Measurements from ENCODE around the gene PBX3.

The PBX3 gene

GRCh38 chr9:125909459-125909858 lies 162.3 kb downstream of the PBX3 start:
- no peak for FAIRE-seq

DNA sequence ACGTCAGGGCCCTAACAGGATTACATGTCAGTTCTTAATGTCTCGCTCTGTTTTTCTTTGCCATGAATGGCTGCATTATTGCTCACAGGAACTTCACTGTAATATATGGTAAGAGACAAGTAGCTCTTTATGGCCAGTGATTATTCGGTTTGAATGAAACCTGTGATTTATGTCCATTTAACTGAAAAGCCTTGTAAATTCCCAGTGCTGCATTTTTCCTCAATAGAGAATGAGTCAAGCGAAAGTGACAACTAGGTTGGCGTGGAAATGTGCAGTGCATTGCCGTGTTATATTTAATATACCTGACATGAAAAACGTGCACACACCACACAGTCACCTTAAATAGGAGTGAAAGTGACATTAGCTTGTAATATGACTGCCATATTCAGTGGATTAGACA lies 163.1 kb downstream of the PBX3 start:
- FAIRE-seq: no peak

DNA sequence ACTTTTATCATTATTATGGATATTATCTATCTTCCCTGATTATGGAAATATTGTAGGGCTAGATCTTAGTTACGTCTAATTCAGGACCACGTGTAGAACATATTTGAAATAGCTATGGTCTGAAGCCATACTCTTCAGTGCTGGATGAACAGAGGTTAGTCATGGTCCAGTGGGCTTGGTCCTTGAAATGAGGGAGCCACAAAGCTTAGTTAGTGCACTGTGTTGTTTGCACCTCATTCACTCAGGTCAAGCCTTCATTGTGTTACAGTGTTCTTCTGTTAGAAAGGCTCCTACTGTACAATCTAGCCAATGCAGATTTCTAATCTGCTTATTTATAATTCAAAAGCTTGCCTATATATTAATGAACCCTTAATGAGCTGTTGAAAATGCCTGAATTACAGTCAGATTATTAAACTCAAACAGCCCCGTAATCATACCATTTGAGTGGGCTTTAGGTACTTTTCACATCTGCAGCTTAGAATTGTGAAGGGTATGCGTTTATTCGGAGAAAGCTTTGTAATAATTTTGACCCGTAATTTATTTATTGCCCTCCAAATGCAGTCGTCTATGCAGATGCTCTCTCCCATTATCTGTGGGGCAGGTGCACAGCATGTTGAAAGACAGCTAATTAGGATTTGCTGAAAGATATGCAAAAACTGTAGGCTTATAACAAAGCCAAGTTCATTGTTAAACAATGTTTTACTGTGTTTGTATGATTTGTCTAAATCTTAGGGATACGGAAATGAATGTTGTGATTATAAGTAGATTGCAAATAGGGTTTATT lies 164.9 kb downstream of the PBX3 start:
- FAIRE-seq: no peak

DNA sequence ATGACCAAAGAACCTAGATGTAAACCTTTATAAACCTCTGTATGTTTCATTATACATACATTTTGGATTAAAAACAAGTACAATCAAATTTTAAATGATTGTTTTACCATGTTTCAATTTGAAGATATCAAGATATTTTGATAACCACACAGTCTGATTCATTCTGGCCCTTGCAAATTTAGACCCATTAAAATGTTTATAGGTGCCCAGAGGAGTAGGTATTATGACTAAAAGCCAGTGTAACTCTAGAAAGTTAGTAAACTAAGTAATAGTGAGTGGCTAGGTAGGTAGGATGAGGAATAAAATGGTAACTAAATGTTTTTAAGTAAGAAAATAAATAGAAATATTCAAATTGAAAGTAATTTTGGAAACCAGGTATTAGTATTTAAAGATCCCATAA lies 165.5 kb downstream of the PBX3 start:
- no peak for FAIRE-seq

DNA sequence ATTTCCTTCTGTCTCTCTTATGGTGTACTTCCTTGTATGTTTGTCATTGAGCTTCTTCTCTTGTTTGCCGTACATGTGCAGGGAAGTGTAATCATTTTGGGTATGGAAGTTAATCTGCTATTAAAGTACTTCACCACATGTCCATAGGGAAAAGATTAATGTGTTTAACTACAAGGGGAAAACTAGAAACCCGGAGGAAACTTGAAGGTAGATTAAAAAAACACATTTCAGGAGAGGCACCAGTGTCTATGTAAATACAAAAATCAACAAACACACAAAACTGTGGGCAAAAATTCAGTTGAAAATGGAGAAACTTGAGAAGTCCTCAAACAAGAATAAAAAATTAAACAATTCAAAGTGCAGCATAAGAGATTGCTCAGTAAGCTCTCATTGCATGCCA lies 166.4 kb downstream of the PBX3 start:
- no peak for FAIRE-seq

DNA sequence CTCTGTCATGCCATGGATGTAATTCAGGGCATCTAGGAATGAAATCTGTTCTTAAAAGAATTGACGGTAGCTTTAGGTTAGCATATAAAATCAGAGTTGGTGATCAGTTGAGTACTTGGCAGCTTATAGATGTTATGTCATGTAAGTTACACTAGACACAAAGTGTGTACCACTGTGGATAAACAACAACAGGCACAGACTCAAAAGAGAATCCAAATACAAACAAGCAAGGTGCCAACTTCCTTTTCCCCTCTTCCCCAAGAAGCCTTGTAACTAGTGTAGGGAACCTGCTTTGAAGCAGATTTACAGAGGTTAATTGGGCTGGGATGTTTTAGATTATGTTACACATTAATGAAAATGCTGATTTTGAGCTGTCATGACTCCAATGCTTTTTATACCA lies 167.2 kb downstream of the PBX3 start:
- no peak for FAIRE-seq

DNA sequence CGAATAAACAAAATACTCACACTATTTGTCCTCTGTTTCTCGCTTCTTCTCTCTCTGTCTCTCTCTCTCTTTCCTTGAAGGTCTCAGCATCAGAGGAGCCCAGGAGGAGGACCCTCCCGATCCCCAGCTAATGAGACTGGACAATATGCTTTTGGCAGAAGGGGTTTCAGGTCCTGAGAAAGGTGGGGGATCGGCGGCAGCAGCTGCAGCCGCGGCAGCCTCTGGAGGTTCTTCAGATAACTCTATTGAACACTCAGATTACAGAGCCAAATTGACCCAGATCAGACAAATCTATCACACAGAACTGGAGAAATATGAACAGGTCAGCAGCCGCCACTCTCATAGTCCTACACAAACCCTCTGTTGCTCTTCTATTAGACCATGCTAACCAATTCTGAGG lies 168.4 kb downstream of the PBX3 start:
- no peak for FAIRE-seq

DNA sequence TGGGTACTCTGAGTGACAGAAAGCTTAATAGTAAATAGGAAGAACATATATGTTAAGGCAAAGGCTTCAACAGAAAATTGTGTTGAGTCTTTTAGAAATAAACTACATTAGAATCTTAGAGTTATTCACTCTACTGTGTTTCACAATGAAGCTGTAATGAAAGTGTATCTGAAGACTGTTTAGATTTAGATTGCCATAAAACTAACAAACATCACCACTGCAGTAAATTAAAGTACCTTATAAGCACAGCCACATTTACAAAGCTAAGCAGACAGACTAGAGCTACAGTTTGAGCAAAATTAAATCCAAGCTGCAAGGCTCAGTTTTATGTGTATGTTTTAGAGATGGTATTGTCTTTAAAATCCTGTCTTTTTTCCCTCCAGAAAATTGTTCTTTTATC lies 172.4 kb downstream of the PBX3 start:
- FAIRE-seq: no peak

GRCh38 chr9:125920402-125920801 lies 173.2 kb downstream of the PBX3 start:
- no peak for FAIRE-seq

- no peak for FAIRE-seq
These were observed 175.7 kb downstream of the PBX3 start for GRCh38 chr9:125922854-125923253.

DNA sequence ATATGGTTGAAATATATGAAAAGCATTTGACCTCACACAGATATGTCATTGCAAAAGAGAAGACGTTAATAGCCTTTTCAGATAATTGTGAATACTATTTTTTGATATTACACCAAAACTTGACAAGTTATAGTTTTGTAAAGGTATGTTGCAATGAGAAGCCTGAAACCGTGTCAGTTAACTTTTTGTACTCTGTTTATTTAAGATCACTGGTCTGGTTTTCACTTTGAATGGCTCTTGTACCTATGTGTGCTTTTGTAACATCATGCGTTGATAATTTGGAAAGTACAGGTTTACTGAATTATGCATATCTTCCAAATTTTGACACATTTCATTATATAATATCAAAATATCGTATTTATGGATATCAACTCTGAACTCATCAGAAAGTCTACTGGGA lies 177.2 kb downstream of the PBX3 start:
- no peak for FAIRE-seq

DNA sequence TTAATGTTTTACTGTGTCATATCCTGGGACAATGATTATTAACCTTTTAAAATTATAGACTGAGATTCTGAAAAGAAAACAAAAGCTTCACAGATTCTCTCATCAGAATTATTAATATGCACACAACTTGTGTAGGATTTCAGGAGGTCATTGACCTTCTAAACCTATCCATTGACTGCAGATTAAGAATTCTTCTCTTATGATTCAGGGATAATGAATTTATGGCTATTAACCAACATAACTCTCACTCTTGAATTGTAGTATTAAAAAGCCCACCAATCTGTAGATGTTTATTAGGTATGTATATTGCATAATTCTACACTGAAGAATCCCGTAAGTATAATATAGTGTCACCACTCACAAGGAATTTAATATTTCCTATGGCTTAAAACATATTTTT lies 179.8 kb downstream of the PBX3 start:
- no peak for FAIRE-seq

DNA sequence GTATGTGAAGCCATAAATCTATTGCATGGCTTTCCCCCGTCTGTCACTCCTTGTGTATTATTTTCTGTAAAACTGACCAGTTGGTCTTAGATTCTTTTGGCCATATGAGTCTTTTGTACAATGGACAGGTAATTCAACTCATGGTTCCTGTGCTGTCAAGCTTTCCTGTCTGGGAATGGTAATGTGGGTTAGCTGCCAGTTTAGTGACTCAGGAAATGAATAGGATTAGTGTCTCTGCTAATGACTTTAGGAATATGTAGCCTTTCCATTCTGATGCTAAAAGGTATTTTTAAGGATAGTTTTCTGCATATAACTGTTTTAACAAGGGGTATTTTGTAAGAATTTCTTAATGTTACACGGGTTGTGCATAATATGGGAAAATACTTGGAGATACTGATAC lies 182.7 kb downstream of the PBX3 start:
- no peak for FAIRE-seq

DNA sequence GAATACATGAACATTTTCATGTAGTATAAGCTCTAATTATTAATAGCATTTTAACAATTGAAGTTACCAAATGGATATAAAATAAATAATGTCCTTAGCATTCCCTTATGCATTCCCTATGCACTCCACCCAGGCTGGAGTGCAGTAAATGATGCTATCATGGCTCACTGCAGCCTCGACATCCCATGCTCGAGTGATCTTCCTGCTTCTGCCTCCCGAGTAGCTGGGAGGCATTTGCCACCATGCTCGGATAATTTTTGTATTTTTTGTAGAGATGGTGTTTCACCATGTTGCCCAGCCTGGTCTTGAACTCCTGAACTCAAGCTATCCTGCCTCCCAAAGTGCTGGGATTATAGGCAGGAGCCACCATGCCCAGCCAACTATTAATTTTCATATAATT lies 184.0 kb downstream of the PBX3 start:
- FAIRE-seq: no peak

DNA sequence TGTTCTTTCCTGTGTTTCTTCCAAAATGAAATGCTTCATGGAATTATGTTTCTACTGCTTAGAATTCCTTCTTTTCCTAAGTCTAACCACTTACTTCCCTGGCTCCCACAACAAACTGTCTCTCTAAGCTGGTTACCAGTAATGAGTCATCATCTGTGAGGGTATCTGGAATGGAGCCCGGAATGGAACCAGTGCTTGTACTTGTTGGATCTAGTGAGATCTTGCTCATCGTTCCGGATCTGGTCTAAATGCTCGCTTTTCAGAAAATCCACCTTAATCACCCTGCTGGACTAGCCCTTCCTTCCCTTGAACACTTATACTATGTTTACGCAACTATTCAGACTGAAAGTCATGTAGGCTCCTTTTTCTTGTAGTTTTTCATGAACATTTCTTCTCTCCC lies 184.8 kb downstream of the PBX3 start:
- no peak for FAIRE-seq

GRCh38 chr9:125932746-125933455 lies 185.7 kb downstream of the PBX3 start:
- no peak for FAIRE-seq

DNA sequence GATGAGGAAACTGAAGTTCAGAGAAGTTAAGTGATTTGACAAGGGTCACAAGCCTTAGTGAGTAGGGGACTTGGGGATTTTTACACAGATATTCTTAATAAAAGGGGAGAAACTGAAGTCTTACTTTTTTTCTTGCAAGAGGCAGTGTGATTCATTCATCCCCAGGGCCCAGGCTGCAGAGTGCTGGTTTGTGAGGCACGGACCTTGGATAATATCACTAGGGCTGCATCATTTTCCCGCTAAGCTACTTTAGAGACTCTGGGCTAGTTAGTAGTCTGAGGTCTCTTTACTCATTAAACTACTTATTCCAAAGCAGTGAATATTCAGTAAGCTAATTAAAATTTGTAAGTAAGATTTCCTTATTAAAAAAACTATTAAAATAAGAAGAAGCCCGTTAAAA lies 195.0 kb downstream of the PBX3 start:
- FAIRE-seq: no peak

GRCh38 chr9:125943831-125944230 lies 196.7 kb downstream of the PBX3 start:
- FAIRE-seq: no peak

DNA sequence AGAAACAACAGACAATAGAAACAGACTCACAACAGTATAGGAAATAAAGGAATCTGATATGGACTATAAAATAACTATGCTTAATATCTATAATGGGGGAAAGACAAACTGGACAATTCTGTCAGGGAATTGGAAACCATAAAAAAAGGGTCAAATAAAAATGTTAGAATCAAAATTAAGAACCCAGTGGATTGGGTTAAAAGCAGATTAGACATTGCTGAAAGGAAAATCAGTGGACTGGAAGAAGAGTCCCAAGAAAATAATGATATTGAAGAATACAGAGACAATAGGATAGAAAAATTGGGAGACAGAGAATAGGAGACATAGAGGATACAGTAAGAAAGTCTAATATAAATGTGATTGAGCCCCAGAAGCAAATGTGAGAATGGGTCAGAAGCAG lies 199.2 kb downstream of the PBX3 start:
- no peak for FAIRE-seq

DNA sequence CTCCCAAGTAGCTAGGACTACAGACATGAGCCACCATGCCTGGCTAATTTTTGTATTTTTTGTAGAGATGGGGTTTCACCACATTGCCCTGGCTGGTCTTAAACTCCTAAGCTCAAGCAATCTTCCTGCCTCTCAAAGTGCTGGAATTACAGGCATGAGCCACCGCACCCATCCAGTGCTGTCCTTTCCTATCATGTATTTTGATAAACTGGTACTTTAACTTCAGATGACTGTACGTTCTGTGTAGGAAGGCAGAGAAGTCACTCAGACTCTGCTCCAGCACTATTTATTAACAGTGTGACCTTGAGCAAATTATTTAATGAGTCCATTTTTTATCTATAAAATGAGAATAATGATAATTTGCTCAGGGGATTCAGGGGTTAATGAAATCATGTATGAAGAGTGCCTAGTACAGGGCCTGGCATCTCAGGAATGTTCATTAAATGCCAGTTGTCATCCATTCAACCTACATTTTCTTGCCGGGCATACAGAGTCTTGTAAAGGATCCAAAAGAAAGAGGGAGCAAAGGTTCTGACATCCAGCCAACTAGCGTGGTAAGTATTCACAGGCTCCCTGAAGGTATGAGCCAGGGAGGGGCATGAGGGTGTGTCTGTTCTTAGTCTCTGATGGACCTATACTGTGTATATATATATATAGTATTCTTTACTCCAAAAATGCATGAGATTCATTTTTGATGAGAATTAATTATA lies 201.9 kb downstream of the PBX3 start:
- no peak for FAIRE-seq

DNA sequence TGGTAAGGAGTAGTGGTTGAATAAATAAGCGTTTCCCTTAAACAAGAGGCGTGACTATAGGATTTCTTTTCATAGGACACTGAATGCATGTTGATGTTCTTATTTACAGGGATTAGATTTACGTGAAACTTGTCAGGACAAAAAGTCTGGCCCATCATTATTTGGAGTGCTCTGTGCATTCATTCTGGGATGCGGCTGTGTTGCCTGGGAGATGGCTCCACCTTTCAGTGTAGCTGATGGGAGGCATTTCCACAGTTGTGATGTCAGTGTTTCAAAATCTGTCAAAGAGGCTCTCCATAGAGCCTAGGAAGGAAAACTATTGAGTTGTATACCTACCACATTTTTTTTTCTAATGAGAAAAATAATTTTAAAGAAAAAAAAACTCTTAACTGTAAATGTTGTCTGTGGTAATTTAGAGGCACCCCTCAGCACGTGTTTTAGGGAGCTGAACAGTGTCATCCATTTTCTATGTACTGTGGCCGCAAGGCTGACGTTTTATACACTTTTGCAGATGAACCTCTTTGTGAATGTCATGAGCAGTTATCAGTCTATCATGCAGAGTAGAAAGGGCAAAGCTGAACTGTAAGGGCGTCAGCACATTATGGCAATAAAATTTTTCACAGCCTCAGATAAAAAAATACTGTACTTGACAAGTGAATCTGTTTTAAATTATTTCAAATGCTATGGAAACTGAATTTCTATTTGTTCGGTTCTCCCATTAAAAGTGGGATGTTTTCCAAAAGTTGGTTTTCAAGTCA lies 202.7 kb downstream of the PBX3 start:
- no peak for FAIRE-seq

GRCh38 chr9:125950880-125951471 lies 203.8 kb downstream of the PBX3 start:
- no peak for FAIRE-seq

Data from endometrium (tissue), 2 donors.